ENCODE measurements around the gene AURKB. TPM values are rescaled to one million over a fixed set of nuclear protein-coding genes. Genes with fewer than 3 reads are reported as not detected.

Gene AURKB
- total and polyA plus RNA-seq, 2 of the 13 experiments (the other 11 are each of a cell fraction or from before 2014, with no cell fraction given) = 29.5 to 75.3 TPM

MicroRNAs within 50 kb of the gene (microRNA counts, 767-probe panel; counts per million panel counts)
- not detected for microRNA hsa-miR-4521

Small RNA genes within 50 kb of the gene (microRNA-seq; reads per million reads assigned to microRNA genes)
- 334 reads per million, percentile 82 among the genes with 10 or more reads in this experiment for gene MIR4521

Other genes starting within 250 kb of the AURKB start
- gene GUCY2D, start 208.0 kb downstream of the AURKB start, total RNA-seq (2016; rRNA removed; fragmentation: Illumina TruSeq; extraction: Trizol) = not detected in 2 replicates
- gene GUCY2D, start 208.0 kb downstream of the AURKB start, polyA plus RNA-seq (2011; rRNA removed) = not detected in 2 replicates
- gene ALOX15B, start 171.5 kb downstream of the AURKB start, total RNA-seq (2016; rRNA removed; fragmentation: Illumina TruSeq; extraction: Trizol) = not detected in 2 replicates
- not detected in 2 replicates for gene ALOX15B, start 171.5 kb downstream of the AURKB start, polyA plus RNA-seq (2011; rRNA removed)
- gene ALOX12B, start 122.9 kb downstream of the AURKB start, total RNA-seq (2016; rRNA removed; fragmentation: Illumina TruSeq; extraction: Trizol) = not detected in 2 replicates
- 0.13 TPM in 1 of 2 replicates, not detected in the other for gene ALOX12B, start 122.9 kb downstream of the AURKB start, polyA plus RNA-seq (2011; rRNA removed)
- not detected in 2 replicates for gene ALOXE3, start 92.1 kb downstream of the AURKB start, total RNA-seq (2016; rRNA removed; fragmentation: Illumina TruSeq; extraction: Trizol)
- gene ALOXE3, start 92.1 kb downstream of the AURKB start, polyA plus RNA-seq (2011; rRNA removed) = 0.07 TPM in 1 of 2 replicates, not detected in the other
- gene HES7, start 86.5 kb downstream of the AURKB start, total RNA-seq (2016; rRNA removed; fragmentation: Illumina TruSeq; extraction: Trizol) = not detected in 2 replicates
- not detected in 2 replicates for gene HES7, start 86.5 kb downstream of the AURKB start, polyA plus RNA-seq (2011; rRNA removed)
- 2.6 and 5.5 TPM in 2 replicates for gene PER1, start 58.2 kb downstream of the AURKB start, total RNA-seq (2016; rRNA removed; fragmentation: Illumina TruSeq; extraction: Trizol)
- gene PER1, start 58.2 kb downstream of the AURKB start, polyA plus RNA-seq (2011; rRNA removed) = 3.6 and 5.2 TPM in 2 replicates
- gene VAMP2, start 47.6 kb downstream of the AURKB start, total RNA-seq (2016; rRNA removed; fragmentation: Illumina TruSeq; extraction: Trizol) = 2.0 and 3.9 TPM in 2 replicates
- gene VAMP2, start 47.6 kb downstream of the AURKB start, polyA plus RNA-seq (2011; rRNA removed) = 17.2 and 19.6 TPM in 2 replicates
- 3.8 and 15.3 TPM in 2 replicates for gene TMEM107, start 34.2 kb downstream of the AURKB start, total RNA-seq (2016; rRNA removed; fragmentation: Illumina TruSeq; extraction: Trizol)
- 4.5 and 7.2 TPM in 2 replicates for gene TMEM107, start 34.2 kb downstream of the AURKB start, polyA plus RNA-seq (2011; rRNA removed)
- 5.1 and 5.3 TPM in 2 replicates for gene BORCS6, start 20.4 kb downstream of the AURKB start, total RNA-seq (2016; rRNA removed; fragmentation: Illumina TruSeq; extraction: Trizol)
- gene BORCS6, start 20.4 kb downstream of the AURKB start, polyA plus RNA-seq (2011; rRNA removed) = 2.0 and 3.2 TPM in 2 replicates
- 5.4 and 7.2 TPM in 2 replicates for gene CTC1, start 37.5 kb upstream of the AURKB start, total RNA-seq (2016; rRNA removed; fragmentation: Illumina TruSeq; extraction: Trizol)
- gene CTC1, start 37.5 kb upstream of the AURKB start, polyA plus RNA-seq (2011; rRNA removed) = 18.9 and 22.0 TPM in 2 replicates
- gene PFAS, start 38.7 kb upstream of the AURKB start, total RNA-seq (2016; rRNA removed; fragmentation: Illumina TruSeq; extraction: Trizol) = 42.8 and 58.2 TPM in 2 replicates
- gene PFAS, start 38.7 kb upstream of the AURKB start, polyA plus RNA-seq (2011; rRNA removed) = 45.7 and 49.4 TPM in 2 replicates
- 18.6 and 21.3 TPM in 2 replicates for gene RANGRF, start 78.1 kb upstream of the AURKB start, total RNA-seq (2016; rRNA removed; fragmentation: Illumina TruSeq; extraction: Trizol)
- gene RANGRF, start 78.1 kb upstream of the AURKB start, polyA plus RNA-seq (2011; rRNA removed) = 40.7 and 48.4 TPM in 2 replicates
- gene SLC25A35, start 84.8 kb upstream of the AURKB start, total RNA-seq (2016; rRNA removed; fragmentation: Illumina TruSeq; extraction: Trizol) = 0.28 and 0.91 TPM in 2 replicates
- 1.1 and 1.8 TPM in 2 replicates for gene SLC25A35, start 84.8 kb upstream of the AURKB start, polyA plus RNA-seq (2011; rRNA removed)
- not detected in 2 replicates for gene ARHGEF15, start 99.7 kb upstream of the AURKB start, total RNA-seq (2016; rRNA removed; fragmentation: Illumina TruSeq; extraction: Trizol)
- gene ARHGEF15, start 99.7 kb upstream of the AURKB start, polyA plus RNA-seq (2011; rRNA removed) = not detected in 2 replicates
- not detected in 2 replicates for gene ODF4, start 129.3 kb upstream of the AURKB start, total RNA-seq (2016; rRNA removed; fragmentation: Illumina TruSeq; extraction: Trizol)
- not detected in 2 replicates for gene ODF4, start 129.3 kb upstream of the AURKB start, polyA plus RNA-seq (2011; rRNA removed)
- 2,817 and 3,645 TPM in 2 replicates for gene RPL26, start 172.6 kb upstream of the AURKB start, total RNA-seq (2016; rRNA removed; fragmentation: Illumina TruSeq; extraction: Trizol)
- gene RPL26, start 172.6 kb upstream of the AURKB start, polyA plus RNA-seq (2011; rRNA removed) = 3,026 and 3,529 TPM in 2 replicates
- gene RNF222, start 187.3 kb upstream of the AURKB start, total RNA-seq (2016; rRNA removed; fragmentation: Illumina TruSeq; extraction: Trizol) = not detected in 2 replicates
- 0.04 TPM in 1 of 2 replicates, not detected in the other for gene RNF222, start 187.3 kb upstream of the AURKB start, polyA plus RNA-seq (2011; rRNA removed)
- gene NDEL1, start 225.3 kb upstream of the AURKB start, total RNA-seq (2016; rRNA removed; fragmentation: Illumina TruSeq; extraction: Trizol) = 47.8 and 59.8 TPM in 2 replicates
- gene NDEL1, start 225.3 kb upstream of the AURKB start, polyA plus RNA-seq (2011; rRNA removed) = 119 and 153 TPM in 2 replicates

Measured in HepG2 (cell line).